Measurements from ENCODE around the gene INPP5D.
A peak's percentile ranks its signal among the peaks of the same experiment; 100 is the strongest.

Gene INPP5D

DNA sequence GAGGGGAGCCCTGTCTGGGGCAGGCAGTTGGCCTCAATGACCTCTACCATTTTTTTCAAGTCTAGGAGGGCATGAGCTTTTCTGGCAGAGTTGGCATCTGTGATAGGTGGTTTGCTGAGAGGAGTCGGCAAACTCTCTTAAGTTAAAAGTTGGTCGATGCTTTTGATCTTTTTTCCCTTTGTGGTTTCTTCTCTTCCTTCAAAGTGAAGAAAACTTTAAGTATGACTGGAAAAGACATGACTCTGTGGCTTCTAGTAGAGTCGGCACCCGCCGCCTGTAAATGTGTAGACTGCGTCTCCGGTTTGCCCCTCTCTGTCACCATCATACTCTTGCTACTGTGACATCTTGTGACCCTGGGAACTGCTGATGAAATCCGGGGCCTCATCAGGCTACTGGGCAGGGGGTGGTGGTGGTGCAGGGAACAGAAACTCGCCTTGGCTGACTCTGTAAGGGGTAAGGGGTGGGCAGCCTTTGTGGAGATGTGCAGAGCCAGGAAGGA is 21.1 kb downstream of the INPP5D start:
- TF ChIP-seq, protein P1, sequence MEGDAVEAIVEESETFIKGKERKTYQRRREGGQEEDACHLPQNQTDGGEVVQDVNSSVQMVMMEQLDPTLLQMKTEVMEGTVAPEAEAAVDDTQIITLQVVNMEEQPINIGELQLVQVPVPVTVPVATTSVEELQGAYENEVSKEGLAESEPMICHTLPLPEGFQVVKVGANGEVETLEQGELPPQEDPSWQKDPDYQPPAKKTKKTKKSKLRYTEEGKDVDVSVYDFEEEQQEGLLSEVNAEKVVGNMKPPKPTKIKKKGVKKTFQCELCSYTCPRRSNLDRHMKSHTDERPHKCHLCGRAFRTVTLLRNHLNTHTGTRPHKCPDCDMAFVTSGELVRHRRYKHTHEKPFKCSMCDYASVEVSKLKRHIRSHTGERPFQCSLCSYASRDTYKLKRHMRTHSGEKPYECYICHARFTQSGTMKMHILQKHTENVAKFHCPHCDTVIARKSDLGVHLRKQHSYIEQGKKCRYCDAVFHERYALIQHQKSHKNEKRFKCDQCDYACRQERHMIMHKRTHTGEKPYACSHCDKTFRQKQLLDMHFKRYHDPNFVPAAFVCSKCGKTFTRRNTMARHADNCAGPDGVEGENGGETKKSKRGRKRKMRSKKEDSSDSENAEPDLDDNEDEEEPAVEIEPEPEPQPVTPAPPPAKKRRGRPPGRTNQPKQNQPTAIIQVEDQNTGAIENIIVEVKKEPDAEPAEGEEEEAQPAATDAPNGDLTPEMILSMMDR (IDR thresholded peaks at IDR 0.05; ENCODE audit: extremely low read depth, missing control alignments) = no peak
- no peak for DNase-seq (ENCODE audit: low spot score)

DNA sequence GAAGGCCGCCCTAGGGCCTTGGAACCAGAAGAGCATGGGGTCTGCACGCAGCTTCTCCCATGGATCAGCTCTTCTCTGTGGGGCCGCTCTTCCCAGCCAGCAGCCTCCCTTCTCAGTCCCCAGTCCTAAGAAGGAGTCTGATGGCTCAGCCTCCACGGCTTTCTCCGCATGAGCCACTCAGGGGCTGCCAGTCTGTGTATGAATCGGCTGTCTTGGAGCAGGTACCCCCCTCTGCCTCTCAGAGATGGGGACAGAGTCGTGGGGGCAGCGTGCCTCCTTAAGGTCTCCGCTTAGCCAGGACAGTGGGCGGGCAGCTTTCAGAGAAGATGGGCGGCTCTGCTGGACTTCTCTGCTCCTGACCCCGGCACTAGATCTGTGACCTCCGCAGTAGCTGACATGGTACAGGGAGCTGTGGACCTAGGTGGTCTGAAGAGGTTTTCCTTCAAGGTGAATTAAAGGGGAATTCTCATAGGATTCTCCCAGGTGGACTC is 21.6 kb downstream of the INPP5D start:
- TF ChIP-seq, protein P1 (IDR thresholded peaks at IDR 0.05; ENCODE audit: extremely low read depth, missing control alignments) = no peak
- no peak for DNase-seq (ENCODE audit: low spot score)

DNA sequence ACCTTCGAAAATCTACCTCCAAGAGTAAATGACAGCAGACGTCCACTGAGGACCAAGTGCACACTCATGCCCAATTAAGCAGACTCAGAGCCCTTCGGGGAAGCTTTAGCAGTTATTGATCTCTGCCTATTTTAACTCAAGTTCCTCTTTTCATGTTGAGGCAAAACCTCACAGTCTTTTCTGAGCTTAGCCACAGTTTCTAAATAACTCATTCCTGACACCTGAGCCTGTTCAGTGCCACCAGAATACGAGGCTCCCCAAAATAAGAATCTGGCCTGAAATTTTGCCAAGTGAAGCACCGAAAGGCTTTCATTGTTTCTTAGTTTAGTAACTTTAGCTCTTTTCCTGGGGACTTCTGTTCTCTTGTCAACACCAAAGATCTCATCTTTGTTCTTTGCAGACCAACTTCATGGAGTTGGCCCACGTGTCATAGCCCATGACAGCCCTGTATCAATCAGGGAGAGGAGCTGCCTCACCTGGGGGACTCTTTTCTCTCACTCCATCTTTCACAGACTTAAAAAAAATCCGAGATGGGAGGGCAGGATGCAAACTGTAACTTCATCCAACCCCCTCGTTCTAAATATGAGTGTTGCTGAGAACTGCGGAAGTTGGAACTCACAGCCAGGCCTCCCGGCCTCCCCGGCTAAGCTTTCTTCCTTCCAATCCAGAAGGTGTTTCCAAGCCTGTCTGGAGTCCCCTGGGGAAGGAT is 22.2 kb downstream of the INPP5D start:
- TF ChIP-seq, protein P1 (IDR thresholded peaks at IDR 0.05; ENCODE audit: extremely low read depth, missing control alignments) = no peak

DNA sequence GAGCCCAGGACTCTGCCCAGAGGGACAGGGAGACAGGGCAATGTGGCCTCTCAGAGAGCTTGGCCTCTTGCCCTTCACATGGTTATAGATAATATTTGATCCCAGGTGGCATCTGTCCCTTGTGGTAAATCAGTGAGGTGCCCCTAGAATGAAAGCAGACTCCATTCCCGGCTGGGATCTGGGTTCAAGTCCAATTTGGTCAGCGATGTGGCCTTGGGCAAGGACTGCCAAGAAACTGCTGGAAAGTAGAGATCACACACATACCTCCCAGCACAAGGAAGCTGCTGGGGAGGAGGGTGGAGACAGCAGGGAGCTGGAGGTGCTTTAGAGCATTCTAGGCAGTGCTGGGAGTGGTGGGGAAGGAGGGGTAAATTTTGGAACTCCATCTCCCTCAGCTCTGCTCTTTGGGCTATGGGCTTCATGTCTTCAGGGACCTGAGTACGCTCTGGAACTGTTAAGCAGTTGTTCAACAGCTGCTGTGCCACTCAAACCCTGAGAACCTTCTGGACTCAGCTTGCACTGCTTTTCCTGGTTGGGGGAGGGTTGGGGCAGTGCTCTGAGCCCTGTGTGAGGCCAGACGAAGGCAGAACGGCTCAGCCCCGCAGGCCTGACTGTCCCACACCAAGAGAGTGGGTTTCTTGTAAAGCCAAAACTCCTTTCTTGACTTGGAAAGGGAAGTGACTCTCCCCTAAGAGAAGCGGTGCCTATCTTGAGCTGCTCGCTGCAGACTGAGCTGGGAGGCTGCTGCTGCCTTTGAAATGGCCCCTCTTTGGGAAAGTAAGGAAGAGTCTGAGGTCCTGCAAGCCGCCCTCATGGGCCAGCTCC is 23.0 kb downstream of the INPP5D start:
- TF ChIP-seq, protein P1 (IDR thresholded peaks at IDR 0.05; ENCODE audit: extremely low read depth, missing control alignments) = no peak
- no peak for DNase-seq (ENCODE audit: low spot score)

More for the DNA sequence above, 22.2 kb downstream of the INPP5D start:
- peak; percentile 77 for DNase-seq (ENCODE audit: low spot score)

DNA sequence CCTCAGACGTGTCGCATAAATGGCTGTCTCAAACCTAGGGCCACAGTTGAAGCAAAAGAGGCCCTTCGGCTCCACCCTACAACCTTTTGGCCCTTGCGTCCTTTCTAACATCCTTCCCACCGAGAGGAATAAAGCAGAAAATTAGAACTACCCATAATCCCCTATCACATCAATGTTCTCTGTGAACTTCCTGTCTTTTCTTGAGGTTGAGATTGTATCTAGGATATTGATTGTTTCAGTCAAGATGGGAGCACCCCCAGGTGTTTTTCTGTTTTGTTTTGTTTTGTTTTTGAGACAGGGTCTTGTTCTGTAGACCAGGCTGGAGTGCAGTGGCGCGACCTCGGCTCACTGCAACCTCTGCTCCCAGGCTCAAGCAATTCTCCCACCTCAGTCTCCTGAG is 23.6 kb downstream of the INPP5D start:
- TF ChIP-seq, protein P1 (IDR thresholded peaks at IDR 0.05; ENCODE audit: extremely low read depth, missing control alignments) = no peak
- DNase-seq (ENCODE audit: low spot score) = no peak

DNA sequence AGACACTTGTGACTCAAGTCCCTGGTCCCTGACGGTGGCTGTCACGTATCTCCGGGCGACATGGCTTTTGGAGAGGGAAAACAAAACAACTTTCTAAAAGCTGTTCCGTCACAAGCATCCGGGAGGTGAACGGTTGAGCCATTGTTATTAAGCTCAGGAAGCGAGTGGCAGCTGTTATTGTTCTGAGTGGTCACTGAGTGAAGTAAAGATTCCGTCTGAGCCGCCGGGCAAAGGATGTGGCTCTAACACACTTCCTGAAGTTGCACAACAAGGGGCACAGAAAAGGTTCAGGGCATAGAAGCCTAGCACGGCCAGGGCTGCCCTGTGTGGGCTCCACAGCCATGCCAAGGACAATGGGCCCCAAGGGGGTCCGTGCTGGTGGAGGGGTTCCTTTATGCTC is 24.3 kb downstream of the INPP5D start:
- TF ChIP-seq, protein P1 (IDR thresholded peaks at IDR 0.05; ENCODE audit: extremely low read depth, missing control alignments) = no peak
- DNase-seq (ENCODE audit: low spot score) = no peak

Measured in GM20000 (cell line).